HG03469 (cell line): ENCODE results near the gene UBE3A.

Source experiments
- ATAC-seq: cut with Tn5 transposase; IDR thresholded peaks from one replicate; pipeline ENCODE4 v1.9.1; 2021; ENCODE audit warnings: mild to moderate bottlenecking, moderate library complexity, moderate number of reproducible peaks; ENCODE audit not compliant: unreplicated experiment

Gene UBE3A

GRCh38 chr15:25335279-25335678 is 103.5 kb downstream of the UBE3A start:
- ATAC-seq = no peak

- ATAC-seq = no peak
Measured at GRCh38 chr15:25333049-25333448, 105.8 kb downstream of the UBE3A start.

- no peak for ATAC-seq
Measured at GRCh38 chr15:25332306-25332705, 106.5 kb downstream of the UBE3A start.

GRCh38 chr15:25331860-25332259 is 107.0 kb downstream of the UBE3A start:
- ATAC-seq = no peak

GRCh38 chr15:25331404-25331803 is 107.4 kb downstream of the UBE3A start:
- no peak for ATAC-seq

- ATAC-seq = no peak
Measured at GRCh38 chr15:25329696-25330095, 109.1 kb downstream of the UBE3A start.

- ATAC-seq = no peak
Measured at GRCh38 chr15:25327686-25328085, 111.1 kb downstream of the UBE3A start.

GRCh38 chr15:25325187-25325586 is 113.6 kb downstream of the UBE3A start:
- no peak for ATAC-seq

- no peak for ATAC-seq
Measured at GRCh38 chr15:25323420-25323819, 115.4 kb downstream of the UBE3A start.

GRCh38 chr15:25287823-25288222 is 151.0 kb downstream of the UBE3A start:
- no peak for ATAC-seq
